ENCODE data around the gene CCDC30. TPM values are rescaled to one million over a fixed set of nuclear protein-coding genes. Genes with fewer than 3 reads are reported as not detected.
A peak's percentile ranks its signal among the peaks of the same experiment; 100 is the strongest.

CCDC30 gene
- 2.3 TPM for polyA plus RNA-seq (ENCODE audit: insufficient read length)

DNA sequence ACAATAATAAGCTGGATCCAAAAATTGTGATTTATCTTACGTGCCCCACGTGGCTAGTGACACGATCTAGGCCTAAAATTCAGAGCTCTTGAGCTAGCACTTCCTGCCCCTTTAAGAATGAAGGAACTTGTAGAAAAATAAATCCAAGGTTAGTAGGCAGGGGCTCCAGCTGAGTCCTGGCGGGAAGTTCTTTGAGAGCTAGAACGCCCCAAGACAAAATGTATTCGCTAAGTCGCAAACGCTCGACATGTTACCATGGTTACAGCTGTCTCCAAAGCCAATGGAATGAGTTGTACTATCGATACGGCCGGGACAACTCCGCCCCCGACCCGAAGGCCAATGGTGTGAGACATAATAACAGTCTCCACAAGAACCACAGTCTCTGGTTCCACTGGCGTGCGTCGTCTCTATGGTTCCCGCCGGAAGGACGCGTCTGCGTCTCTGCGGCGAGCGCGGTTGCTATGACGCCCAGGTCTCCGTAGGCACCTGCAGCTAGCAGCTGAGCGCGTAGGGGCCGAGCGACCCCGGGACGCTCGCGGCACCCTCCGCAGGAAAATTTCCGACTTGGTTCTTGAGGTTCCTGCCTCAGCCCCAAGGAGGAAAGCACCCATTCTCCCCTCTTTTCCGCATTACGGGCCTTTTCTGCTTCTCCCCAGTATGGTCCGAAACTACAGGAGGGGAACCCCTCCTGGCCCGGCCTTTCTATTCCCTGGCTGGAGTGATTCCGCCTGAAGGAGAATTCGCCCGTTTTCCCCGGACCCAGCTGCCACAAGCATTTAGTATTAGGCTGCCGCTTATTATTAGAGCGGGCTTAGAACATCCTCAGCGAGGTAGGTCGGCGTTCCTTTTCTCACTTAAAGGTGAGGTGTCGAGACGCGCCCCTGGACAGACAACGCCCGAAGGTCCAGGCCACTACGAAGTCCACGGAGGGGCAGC is at the start of gene CCDC30:
Gene CCDC30, plus strand, starts transcription at position 459 of the 936 bp plus-strand sequence. CDS start 17,266 bp downstream, outside the sequence.
- DNase-seq (ENCODE audit: low read depth), result peak; percentile 97

DNA sequence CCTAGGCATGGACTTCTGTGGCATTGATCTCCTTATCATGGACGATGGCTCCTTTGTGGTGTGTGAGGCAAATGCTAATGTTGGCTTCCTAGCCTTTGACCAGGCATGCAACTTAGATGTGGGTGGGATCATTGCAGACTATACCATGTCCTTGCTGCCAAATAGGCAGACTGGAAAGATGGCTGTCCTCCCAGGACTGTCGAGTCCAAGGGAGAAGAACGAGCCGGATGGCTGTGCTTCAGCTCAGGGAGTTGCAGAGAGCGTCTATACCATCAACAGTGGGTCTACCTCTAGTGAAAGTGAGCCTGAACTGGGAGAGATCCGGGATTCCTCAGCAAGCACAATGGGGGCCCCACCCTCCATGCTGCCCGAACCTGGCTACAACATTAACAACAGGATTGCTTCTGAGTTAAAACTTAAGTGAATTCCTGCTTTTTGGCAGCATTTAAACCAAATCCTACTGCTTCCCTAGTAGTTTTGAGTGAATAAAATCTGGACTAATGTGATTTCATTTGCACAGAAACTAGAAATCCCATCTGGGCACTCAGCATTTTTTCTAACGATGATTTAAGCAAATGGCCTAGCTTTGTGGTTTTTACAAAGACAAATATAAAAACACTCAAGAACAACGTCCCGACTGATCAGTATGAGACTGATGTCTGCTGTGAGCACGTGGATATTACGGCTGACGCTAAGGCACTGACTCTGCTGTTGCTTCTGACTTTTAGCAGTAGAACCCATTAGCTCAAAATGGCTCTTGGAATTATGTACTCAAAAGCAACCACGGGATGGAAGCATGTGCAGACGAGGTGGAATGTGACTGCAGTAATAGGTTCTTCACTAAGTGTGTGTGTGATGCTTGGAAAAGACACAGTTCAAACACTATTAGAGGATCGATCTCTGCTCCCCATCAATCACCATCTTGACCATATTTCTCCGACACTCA is 48.3 kb upstream of the CCDC30 start:
- no peak for DNase-seq (ENCODE audit: low read depth)

DNA sequence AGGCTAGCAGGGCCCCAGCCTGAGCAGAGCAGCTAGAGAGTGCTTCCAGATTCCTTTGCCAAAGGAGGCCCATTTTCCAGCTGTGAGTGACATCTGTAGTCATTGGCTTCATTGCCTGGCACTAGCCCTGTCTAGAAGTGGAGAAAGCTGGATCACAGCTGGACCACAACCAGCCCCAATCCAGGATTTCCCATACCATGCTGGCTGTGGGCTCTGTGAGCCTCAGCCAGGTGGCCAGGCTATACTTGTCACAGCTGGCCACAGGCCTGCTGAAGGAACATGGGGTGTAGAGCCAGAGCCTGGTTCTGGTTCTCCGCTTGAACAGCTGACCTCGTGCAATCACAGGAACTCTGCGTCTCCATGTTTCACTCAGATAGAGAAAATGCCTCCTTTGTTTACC is 45.9 kb upstream of the CCDC30 start:
- DNase-seq (ENCODE audit: low read depth), result no peak

DNA sequence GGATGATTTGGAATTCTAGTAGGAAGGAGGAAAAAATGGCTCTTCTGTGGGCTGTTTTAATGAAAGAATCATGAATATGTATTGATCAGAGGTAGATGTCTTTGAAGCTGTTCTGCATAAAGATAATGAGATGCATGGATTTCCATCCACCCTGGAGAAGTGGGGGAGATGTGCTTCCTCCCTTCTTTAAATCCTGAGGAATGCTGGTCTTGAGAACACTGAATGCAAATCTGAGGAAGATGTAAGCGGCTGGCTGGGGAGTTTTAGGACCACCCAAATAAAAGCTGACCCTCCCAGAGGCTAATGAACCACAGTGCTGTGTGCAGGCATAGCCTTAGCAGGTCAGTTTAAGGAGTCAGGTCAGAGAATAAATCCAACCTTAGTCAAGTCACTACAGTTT is 44.6 kb upstream of the CCDC30 start:
- DNase-seq (ENCODE audit: low read depth), result no peak

DNA sequence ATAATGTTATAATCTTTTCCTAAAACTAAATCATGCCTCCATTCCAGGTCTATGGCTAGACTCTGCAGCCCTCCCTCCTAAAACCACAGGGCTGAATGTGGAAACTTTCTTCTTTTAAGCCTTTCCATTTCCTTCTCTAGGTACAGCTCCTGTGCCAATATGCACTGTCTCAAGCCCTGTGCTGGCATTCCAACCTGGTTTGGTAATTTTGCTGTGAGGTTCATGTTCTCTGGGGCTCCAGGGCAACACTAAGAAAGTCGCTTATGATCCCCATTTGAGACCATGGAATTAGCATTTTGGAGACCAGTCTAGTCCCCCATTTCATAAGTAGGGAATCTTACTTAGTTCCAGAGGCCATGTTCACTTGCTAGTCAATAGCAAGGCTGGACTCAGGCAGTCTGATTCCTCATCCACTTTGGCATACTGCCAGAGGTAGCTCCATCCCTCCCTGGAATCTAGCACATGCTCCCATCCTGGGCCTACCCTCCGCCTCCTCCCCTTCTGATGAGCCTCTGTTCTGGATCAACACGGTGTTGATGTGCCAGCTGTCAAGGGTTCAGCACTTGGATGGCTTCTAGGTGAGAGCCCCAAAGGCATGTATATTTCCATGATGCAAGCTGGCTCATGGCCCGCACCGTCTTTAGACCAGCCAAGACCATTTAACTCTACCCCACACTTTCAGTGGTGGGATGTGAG is 43.8 kb upstream of the CCDC30 start:
- DNase-seq (ENCODE audit: low read depth), result no peak

DNA sequence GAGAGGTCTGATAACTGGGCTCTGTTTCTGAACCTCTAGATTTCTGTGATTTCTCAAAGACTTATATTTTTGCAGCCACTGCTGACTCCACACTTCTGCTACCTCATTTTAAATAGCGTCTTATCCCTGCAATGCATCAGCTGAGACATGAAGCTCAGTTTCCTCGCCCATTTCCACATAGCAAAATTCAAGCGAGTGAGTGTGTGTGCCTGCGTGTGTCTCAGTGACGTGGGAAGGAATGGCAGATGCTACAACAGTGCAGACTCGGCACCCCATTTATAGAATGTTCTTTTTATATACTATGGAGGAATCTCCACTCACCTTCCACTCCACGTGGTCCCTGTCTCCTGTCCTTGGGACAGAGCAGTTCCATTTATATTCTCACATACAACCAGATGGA is 43.0 kb upstream of the CCDC30 start:
- no peak for DNase-seq (ENCODE audit: low read depth)

DNA sequence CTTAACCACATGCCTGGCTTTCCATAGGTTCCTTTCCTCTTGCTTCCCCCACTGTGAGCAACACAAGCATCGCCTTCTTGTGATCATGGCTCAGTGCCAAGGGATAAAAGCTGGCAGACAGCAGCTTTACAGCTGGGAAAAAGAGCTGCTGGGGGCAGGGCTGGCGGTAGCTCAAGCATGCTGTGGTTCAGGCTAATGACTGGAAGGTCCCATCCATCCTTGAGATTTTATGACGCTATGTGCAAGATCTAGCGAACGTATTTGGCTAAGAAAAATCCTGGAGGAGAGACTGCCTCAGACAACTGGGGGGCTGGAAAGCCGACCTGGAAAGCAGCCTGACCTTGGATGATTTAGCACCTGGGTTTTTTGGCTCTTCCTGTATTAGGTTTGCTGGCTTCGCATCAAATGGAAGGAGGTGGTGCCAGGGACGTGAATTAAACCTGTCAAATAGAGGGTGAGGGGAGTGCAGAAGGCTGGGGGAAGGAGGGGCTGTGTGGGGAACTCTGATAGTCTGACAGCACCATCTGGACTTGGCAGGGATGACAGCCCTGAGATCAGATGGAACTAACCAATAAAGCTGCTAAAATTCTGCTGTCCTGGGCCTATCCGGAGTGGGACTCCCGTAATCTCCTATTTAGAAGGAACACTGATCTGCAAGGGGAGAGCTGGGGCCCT is 42.0 kb upstream of the CCDC30 start:
- peak; percentile 81 for DNase-seq (ENCODE audit: low read depth)

DNA sequence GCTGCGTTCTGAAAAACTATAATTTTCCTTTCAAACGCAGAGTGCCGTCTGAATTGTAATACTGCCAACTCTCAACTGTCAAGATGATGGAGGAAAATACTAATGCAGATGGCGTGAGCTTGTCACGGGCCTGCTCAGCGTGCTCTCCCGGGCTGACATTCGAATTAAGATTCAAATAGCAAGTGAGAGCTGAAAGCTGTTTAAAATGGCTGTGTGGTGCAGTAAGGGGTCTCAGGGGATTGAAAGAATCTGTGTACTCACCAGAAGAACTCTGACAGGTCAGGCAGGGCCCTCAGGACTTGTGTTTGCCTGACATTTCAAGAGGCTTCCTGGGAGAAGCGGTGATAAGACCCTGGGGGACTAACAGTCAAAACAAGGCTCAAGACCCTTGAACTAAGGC is 40.3 kb upstream of the CCDC30 start:
- DNase-seq (ENCODE audit: low read depth), result no peak

DNA sequence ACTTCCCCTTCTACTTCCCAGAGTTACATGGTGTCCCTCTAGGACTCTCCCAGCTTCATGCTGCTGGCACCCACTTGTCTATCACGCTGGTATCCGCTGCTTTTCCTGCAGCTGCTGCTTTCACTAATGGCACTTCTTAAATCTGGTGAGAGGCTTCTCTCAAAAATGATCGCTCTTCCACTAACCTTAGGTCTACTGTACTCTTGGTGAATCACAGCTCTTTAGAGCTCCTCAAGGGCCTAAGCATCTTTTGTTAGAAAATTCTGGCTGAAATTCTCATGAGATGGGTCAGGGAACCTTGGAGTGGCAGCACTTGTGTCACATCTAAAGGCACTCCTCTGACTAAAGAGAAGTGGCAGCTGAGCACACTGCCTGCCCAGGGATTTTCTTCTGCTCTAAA is 39.4 kb upstream of the CCDC30 start:
- no peak for DNase-seq (ENCODE audit: low read depth)

DNA sequence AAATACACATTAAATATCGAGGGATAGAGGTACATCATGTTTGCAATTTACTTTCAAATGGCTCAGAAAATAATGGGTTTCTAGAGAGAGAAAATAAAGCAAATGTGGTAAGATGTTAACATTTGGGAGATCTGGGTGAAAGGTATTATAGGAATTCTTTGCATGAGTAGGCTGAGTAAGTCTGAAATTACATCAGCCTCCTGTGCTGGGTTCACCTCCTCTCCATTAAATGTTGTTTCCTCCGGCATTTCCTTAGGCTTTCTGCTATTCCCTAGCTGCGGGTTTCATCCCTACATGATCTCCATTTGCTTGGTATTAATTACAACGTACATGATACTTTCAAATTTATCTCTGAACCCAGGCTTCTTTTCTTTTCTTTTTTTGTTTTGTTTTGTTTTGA is 38.9 kb upstream of the CCDC30 start:
- no peak for DNase-seq (ENCODE audit: low read depth)

DNA sequence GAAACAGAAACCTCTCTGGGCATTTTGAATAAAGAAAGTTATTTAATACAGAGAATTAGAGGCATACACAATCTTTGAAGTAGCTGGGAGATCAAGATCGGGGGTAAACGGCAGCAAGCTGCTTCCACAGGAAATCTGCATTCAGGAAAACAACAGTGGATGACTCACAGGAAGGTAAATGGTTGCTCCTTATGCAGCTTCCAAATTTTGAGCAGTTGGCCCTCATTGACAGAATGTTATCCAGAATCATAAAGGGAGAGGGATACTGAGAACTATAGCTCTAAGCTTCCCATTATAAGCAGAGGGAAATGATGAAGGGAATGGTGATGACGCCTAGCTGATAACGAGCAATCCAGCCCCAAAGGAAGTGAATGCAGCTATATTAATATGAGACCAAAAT is 35.8 kb upstream of the CCDC30 start:
- no peak for DNase-seq (ENCODE audit: low read depth)

DNA sequence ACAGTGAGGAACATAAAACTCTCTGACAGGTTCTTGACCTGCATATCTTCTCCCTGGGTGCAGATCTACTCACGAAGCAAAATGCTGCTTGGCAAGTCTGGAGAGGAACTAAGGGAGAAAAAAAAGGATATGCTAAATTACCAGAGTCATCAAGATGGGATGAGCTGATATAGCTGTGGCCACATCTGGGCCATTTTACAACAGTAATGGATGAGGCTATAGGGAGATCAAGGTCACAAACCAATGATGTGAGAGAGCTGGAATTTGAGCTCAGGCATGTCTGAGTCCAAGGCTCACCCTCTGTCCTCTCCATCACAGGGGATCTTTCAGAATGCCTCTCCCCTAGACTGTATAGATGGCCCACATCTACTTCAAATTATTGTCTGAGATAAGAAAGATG is 33.5 kb upstream of the CCDC30 start:
- no peak for DNase-seq (ENCODE audit: low read depth)

DNA sequence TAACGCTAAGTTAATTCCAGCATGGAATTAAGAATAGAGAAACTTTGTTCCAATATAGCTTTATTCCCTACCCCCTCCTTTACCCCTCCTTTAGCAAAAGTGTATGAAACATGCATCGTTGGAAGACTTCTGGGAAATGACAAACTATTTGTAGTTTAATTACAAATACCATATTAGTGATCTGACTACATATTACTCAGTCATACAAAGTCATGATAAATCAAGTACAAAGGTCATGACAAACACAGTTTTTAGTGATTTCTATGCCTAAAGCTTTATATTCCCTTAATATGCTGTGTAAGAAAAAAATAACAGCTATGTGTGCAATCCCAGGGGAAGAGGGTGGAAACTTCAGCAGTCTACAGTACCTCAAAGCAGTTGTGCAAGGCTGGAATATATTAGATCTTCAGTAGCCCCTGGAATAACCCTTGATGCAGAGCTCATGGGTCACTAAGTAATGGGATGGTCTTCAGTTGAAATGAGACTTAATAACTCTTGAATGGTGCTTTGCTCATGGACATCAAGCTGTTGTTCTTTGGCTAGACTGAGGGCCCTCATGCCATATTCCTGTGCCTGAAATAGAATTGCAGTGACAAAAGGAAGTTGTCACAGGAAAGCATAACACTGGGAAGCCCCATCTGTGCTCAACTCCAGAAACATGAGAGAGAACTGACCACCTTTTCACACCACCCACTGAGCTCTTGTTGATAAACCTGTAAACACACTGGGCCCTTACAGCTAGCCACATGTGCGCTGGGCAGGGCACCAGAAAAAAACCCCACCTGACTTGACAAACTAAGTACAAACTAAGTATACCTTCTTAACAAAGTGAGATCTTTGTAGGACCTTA is 32.6 kb upstream of the CCDC30 start:
- DNase-seq (ENCODE audit: low read depth), result no peak

DNA sequence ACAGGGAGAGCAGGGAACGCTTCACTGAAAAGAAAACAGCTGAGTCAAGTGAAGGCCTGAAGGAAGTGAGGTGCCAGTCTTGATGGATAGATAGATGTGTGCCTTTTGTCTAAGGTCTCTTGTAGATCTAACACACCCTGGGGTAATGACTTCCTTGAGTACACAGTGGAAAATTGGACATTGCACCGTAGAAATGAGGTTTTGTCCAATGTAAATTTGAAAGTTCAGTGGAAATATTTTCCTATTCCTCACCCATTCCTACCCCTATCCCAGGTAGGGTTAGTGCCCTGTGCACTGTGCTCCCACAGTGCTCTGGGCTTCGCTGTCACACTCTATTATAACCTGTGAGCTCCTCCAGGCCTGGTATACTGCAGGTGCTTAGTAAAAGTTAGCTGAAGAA is 31.6 kb upstream of the CCDC30 start:
- no peak for DNase-seq (ENCODE audit: low read depth)

DNA sequence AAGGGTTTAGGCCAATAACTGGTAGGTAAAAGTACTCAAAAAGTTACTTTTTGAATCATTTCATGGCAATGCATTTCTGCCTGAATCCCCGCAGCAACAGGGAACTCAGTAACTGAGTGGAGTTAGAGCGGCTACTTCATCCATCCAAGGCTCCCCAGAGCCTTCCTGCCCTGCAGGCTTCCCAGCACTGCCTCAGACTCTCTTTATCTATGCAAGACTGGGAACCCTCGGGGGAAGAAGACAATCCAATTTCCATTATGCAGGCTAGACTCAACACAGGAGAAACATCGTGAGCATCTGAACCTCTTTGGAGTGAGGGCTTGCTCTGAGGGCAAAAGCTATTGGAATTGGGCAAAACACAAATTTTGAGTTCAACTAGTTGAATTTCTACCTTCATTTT is 30.4 kb upstream of the CCDC30 start:
- no peak for DNase-seq (ENCODE audit: low read depth)

DNA sequence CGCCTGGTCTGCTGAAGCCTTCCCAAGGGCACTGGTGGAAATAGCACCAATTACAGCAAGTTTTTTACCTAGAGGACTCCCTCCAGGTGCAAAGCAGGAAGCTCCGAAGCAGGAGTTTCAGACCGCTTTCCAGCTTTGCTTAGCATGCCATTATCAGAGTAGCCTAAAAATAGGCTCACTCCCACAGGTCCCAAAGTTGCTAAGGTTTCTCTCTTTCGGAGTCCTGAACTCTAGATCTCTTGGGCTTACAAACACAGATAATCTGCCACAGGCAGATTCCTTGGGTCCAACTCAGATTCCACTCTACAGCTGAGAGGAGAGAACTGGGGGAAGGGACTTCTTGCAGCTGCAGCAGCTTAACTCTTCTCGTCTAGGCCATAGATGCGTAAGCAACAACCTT is 29.7 kb upstream of the CCDC30 start:
- no peak for DNase-seq (ENCODE audit: low read depth)

DNA sequence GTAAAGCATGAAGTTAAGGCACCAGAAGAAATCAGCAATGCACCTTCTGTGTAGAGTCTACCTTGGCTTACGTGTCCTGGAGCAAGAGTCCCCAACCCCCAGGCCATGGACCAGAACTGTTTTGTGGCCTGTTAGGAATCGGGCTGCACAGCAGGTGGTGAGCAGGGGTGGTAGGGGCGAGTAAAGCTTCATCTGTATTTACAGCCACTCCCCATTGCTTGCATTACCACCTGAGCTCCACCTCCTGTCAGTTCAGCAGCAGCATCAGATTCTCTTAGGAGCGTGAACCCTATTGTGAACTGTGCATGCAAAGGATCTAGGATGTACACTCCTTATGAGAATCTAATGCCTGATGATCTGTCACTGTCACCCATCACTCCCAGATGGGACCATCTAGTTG is 28.7 kb upstream of the CCDC30 start:
- DNase-seq (ENCODE audit: low read depth), result no peak

DNA sequence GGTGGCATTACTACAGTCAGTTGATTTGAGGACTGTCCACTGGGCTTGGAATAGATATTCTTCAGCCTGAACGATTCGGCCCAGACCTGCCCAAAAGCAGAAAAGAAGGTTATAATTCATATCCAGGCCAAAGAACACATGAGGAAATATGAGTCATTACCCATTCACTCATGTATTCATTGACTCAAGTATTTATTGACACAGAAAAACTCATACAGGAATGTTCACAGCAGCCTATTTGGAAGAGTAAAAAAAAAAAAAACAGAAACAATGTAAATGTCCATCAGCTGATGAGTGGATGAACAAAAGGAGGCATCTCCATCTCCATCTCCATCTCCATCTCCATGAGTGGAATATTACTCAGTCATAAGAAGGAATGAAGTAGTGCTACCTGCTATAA is 23.1 kb upstream of the CCDC30 start:
- DNase-seq (ENCODE audit: low read depth), result no peak

DNA sequence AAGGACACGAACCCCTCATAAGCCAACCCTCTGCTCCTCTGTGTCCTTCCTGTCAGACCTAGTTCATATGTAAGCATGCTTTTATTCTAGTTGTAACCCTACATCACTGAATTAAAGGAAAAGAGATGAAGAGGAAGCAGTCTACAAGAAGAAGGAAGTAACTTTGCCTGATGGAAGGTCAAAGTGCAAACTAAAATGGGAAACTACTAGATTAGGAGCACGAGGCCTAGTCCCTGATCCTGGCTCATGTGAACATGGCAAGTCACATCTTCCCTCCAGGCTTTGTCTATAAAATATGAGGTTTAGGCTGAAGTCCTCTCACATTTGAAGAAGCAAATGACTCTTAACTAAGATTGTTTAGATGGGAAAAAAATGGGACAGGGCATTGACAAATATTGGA is 20.4 kb upstream of the CCDC30 start:
- DNase-seq (ENCODE audit: low read depth), result no peak

DNA sequence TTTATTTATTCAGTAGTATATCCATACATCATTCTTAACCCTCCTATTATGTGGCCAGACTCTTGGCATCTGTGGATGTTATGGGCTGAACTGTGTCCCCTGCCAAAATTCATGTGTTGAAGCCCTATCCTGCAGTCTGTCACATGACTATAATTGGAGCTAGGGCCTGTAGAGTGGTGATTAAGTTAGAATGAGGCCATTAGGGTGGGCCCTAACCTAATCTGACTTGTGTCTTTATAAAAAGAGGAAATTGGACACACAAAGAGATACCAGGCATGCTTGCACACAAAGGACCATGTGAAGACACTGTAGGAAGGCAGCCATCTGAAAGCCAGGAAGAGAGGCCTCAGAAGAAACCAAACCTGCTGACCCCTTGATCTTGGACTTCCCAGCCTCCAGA is 13.8 kb upstream of the CCDC30 start:
- DNase-seq (ENCODE audit: low read depth), result no peak
